ENCODE data around the gene YBEY.

YBEY gene

GRCh38 chr21:46273341-46273740 is 12.8 kb upstream of the YBEY start:
- no peak overlapping the region for H3K4me3 ChIP-seq (ENCODE audit: low read depth, low read length)
- TF ChIP-seq CTCF (IDR thresholded peaks at IDR 0.05; ENCODE audit: low read depth, low read length), result no peak
- no peak for DNase-seq (ENCODE audit: low read depth, low spot score)
- in situ Hi-C loops (cut with HindIII; ENCODE audit: low sequenced_read_pairs), result no loop called here

GRCh38 chr21:46274797-46275390 is 11.2 kb upstream of the YBEY start:
- TF ChIP-seq CTCF (IDR thresholded peaks at IDR 0.05; ENCODE audit: low read depth, low read length), result no peak
- DNase-seq (ENCODE audit: low read depth, low spot score), result no peak
- in situ Hi-C loops (cut with HindIII; ENCODE audit: low sequenced_read_pairs), result no loop called here
- H3K4me3 ChIP-seq (ENCODE audit: low read depth, low read length), result no peak overlapping the region

- in situ Hi-C loops (cut with HindIII; ENCODE audit: low sequenced_read_pairs), result no loop called here
- DNase-seq (ENCODE audit: low read depth, low spot score), result no peak
- H3K4me3 ChIP-seq (ENCODE audit: low read depth, low read length), result no peak overlapping the region
- TF ChIP-seq CTCF (IDR thresholded peaks at IDR 0.05; ENCODE audit: low read depth, low read length), result no peak
Observed at GRCh38 chr21:46284077-46284644, 2.0 kb upstream of the YBEY start.

GRCh38 chr21:46284733-46285132 is 1.4 kb upstream of the YBEY start:
- in situ Hi-C loops (cut with HindIII; ENCODE audit: low sequenced_read_pairs), result no loop called here

GRCh38 chr21:46285206-46285661 is 908 bp upstream of the YBEY start, which contains the start of gene MCM3AP:
TSS of gene MCM3AP (minus strand) at chr21:46285611. CDS start at chr21:46285286, 325 bp downstream.
- no peak for DNase-seq (ENCODE audit: low read depth, low spot score)
- H3K4me3 ChIP-seq (ENCODE audit: low read depth, low read length), result peak within 1 kb of the TSS; percentile 75
- in situ Hi-C loops (cut with HindIII; ENCODE audit: low sequenced_read_pairs), result no loop called here
- TF ChIP-seq CTCF (IDR thresholded peaks at IDR 0.05; ENCODE audit: low read depth, low read length), result no peak

More at GRCh38 chr21:46284733-46285132, 1.4 kb upstream of the YBEY start:
- H3K4me3 ChIP-seq (ENCODE audit: low read depth, low read length), result peak overlapping the region; percentile 75
- TF ChIP-seq CTCF (IDR thresholded peaks at IDR 0.05; ENCODE audit: low read depth, low read length), result no peak
- no peak for DNase-seq (ENCODE audit: low read depth, low spot score)

- DNase-seq (ENCODE audit: low read depth, low spot score), result no peak
- in situ Hi-C loops (cut with HindIII; ENCODE audit: low sequenced_read_pairs), result no loop called here
- no peak for TF ChIP-seq CTCF (IDR thresholded peaks at IDR 0.05; ENCODE audit: low read depth, low read length)
- peak overlapping the region; percentile 75 for H3K4me3 ChIP-seq (ENCODE audit: low read depth, low read length)
Observed at GRCh38 chr21:46286648-46287002, 483 bp downstream of the YBEY start.
